HG03025 (cell line): ENCODE data around the gene CEP135.

ENCODE experiments used
- ATAC-seq: cut with Tn5 transposase; IDR thresholded peaks from one replicate; pipeline ENCODE4 v1.9.1; 2021; ENCODE audit warnings: mild to moderate bottlenecking, moderate library complexity; ENCODE audit not compliant: unreplicated experiment, low FRiP score

The CEP135 gene

GRCh38 chr4:56003606-56004005, 54.9 kb downstream of the CEP135 start:
- ATAC-seq = no peak

GRCh38 chr4:56004235-56004634, 55.5 kb downstream of the CEP135 start:
- no peak for ATAC-seq

DNA sequence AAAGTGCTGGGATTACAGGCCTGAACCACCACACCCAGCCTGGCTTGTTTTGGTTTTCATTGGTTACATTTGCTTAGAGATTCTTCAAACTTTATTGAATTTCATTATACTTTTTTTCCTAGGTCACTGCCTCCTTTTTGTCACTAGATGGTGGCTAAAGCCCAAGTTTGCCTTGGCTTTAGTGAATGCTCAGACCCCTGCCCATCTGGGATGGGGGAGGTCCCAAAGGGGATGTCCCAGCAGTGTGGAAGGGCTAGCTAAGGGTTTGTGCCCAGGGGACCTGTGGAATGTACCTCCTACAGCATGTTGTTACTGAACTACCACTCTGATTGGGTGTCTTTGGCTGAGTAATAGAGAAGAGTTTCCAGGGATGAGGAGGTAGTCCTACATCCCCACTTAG, 58.4 kb downstream of the CEP135 start:
- no peak for ATAC-seq

DNA sequence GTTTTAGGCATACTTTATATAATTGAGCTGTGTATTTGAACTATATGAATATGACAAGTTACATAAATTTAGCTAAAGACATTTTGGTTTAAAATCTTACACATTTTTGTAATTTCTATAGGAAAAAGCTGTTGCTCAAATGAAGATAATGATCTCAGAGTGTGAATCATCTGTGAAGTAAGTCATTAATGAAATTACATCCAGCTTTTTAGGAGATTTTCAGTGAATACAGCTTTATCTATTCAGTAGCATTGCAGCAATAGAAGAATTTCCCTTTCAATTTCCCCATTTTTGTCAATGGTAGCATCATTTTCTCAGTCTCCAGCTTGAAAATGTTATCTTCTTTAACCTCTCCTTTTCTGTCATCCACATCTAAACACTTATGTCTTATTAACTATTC, 59.5 kb downstream of the CEP135 start:
- no peak for ATAC-seq

- ATAC-seq = no peak
Observed at GRCh38 chr4:56026596-56026995, 77.9 kb downstream of the CEP135 start.

DNA sequence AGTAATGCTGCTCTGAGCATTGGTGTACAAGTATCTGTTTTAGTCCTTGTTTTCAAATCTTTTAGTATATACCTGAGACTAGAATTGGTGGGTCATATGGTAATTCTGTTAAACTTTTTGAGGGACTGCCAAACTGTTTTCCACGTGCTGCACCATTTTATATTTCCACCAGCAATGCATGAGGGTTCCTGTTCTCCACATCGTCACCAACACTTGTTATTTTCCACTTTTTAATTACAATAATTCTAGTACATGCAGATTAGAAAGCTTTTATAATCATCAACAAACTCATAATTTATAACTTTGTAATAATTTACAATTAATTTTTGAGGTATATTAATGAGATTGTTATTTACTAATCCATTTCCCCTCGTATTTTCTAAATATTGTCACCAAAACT, 79.4 kb downstream of the CEP135 start:
- no peak for ATAC-seq

- no peak for ATAC-seq
Observed at GRCh38 chr4:56038487-56039162, 89.9 kb downstream of the CEP135 start.

DNA sequence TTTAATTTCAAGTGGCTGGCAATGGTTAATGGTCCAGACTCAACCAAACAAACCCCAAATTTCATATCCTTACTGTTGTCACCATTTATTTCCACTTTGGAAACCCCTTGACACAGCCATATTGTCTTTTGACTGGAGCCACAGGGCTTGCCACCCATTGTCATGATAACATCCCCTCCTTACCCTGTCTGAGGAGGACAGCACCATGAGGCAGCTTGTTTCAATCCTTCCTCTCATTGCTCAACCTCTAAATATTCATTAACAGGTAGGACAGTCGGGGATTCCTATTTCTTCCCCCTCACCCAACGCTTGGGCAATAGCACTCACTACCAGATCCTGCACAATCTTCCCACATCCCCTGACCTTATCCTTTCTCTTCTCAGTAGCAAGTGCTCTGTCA, 92.1 kb downstream of the CEP135 start:
- ATAC-seq = no peak

DNA sequence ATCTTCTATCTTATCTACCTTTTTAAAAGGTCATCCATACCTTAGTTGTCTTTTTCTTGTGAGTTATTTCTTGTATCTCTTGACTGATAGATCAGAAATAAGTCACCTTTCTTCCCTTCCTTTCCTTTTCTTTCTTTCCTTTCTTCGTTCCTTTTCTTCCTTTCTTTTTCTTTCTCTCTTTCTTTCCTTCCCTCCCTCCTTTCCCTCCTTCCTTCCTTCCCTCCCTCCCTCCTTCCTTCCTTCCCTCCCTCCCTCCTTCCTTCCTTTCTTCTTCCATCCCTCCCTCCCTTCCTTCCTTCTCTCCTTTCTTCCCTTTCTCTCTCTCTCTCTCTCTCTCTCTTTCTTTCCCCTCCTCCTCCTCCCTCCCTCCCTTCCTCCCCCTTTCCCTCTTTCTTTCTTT, 93.5 kb downstream of the CEP135 start:
- ATAC-seq = no peak

- no peak for ATAC-seq
Observed at GRCh38 chr4:56048383-56048701, 99.6 kb downstream of the CEP135 start.

GRCh38 chr4:56048702-56049431, 100.1 kb downstream of the CEP135 start:
- ATAC-seq = peak; percentile 92

- no peak for ATAC-seq
Observed at GRCh38 chr4:56050625-56051024, 101.9 kb downstream of the CEP135 start.

- no peak for ATAC-seq
Observed at GRCh38 chr4:56051029-56051709, 102.4 kb downstream of the CEP135 start.

DNA sequence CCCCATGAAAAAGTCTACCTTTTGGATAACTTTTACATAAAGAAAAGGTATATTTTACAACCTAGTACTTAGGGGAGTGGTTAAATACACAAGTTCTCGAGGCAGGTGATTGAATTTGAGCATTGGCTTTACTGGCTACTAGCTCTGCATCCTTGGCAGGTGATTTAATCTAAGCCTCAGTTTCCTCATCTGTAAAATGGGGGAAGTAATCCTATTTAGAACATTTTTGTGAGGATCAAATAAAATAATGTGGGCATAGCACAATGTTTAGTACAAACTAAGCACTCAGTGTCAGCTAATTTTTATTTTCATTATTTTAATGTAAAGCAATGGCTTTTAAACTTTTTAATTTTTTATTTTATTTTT, 102.9 kb downstream of the CEP135 start:
- ATAC-seq = no peak

GRCh38 chr4:56052481-56052880, 103.7 kb downstream of the CEP135 start:
- no peak for ATAC-seq

- ATAC-seq = no peak
Observed at GRCh38 chr4:56052966-56053365, 104.2 kb downstream of the CEP135 start.

- no peak for ATAC-seq
Observed at GRCh38 chr4:56055027-56055977, 106.6 kb downstream of the CEP135 start.

GRCh38 chr4:56055991-56056390, 107.2 kb downstream of the CEP135 start:
- ATAC-seq = no peak

DNA sequence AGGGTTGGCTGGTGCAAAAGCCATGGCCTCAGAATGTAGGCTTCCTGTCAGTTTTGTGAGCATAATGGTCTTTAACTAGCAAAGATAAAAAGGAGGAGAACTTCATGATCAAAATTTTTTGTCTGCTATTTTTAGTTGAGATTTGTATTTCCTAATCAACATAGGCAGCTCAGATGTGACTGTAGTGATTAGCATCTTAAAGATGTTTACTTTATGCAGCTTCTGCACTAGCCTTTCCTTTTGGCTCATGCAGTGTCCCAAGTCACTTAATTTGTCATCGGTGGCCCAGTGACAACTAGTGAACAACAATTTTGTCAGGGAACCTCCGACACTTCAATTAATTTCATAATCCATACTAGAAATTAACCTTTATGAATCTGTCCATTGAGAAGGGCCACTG, 109.8 kb downstream of the CEP135 start:
- no peak for ATAC-seq

GRCh38 chr4:56060036-56060435, 111.3 kb downstream of the CEP135 start:
- no peak for ATAC-seq

DNA sequence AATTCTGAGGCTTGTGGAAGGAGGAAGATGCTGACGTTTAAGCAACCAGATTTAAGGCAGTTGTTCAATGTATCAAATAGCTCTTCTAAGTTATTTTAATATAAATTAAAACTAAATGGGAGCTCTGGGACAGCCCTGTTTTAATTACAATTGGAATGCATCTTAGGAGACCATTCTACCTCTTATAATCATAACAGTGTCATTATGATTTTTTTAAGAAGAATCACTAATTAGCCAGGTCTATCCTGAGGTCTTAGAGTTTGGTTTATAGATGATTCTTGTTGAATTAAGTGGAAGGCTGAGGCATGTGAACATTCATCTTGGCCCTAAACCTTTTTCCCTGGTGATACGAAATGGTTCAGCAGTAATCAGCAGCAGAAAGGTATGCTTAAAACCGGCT, 113.4 kb downstream of the CEP135 start:
- ATAC-seq = no peak
